Occipital lobe (tissue), 2 donors: ENCODE results near the gene FOXD2. TPM values are rescaled to one million over a fixed set of nuclear protein-coding genes. Genes with fewer than 3 reads are reported as not detected.

Experiments used
- DNase-seq: peaks from one replicate; lab custom pipeline; 2025; lab: John Stamatoyannopoulos, UW
- total RNA-seq: library from RNA; depleted of rRNA; stranded (reverse); fragments of >200 nt; gene quantifications from one replicate; pipeline ENCODE4 v1.2.3, GENCODE V29; 2014

Gene FOXD2
- 0.31 TPM for total RNA-seq

GRCh38 chr1:47437447-47438164 lies at the start of gene FOXD2:
TSS of gene FOXD2 (plus strand) at chr1:47438044. CDS start at chr1:47438136, 92 bp downstream.
- peak; percentile 52 for DNase-seq

- DNase-seq: peak; percentile 7
These were observed 49.0 kb upstream of the FOXD2 start for GRCh38 chr1:47388891-47389238.

- no peak for DNase-seq
These were observed 48.1 kb upstream of the FOXD2 start for GRCh38 chr1:47389731-47390130.

GRCh38 chr1:47390843-47391242 lies 47.0 kb upstream of the FOXD2 start:
- no peak for DNase-seq

GRCh38 chr1:47393141-47393540 lies 44.7 kb upstream of the FOXD2 start:
- no peak for DNase-seq

- DNase-seq: no peak
These were observed 42.4 kb upstream of the FOXD2 start for GRCh38 chr1:47395433-47395832.

GRCh38 chr1:47396671-47397196 lies 41.1 kb upstream of the FOXD2 start:
- no peak for DNase-seq

- no peak for DNase-seq
These were observed 38.6 kb upstream of the FOXD2 start for GRCh38 chr1:47399138-47399845.

- DNase-seq: no peak
These were observed 38.0 kb upstream of the FOXD2 start for GRCh38 chr1:47399846-47400155.

GRCh38 chr1:47401761-47402160 lies 36.1 kb upstream of the FOXD2 start:
- no peak for DNase-seq

GRCh38 chr1:47402591-47402990 lies 35.3 kb upstream of the FOXD2 start:
- no peak for DNase-seq

GRCh38 chr1:47403321-47403910 lies 34.4 kb upstream of the FOXD2 start:
- no peak for DNase-seq

- DNase-seq: no peak
These were observed 32.1 kb upstream of the FOXD2 start for GRCh38 chr1:47405697-47406096.

- no peak for DNase-seq
These were observed 30.9 kb upstream of the FOXD2 start for GRCh38 chr1:47406966-47407365.

GRCh38 chr1:47407481-47407880 lies 30.4 kb upstream of the FOXD2 start:
- no peak for DNase-seq

GRCh38 chr1:47409311-47410067 lies 28.4 kb upstream of the FOXD2 start:
- DNase-seq: no peak

GRCh38 chr1:47410068-47410455 lies 27.8 kb upstream of the FOXD2 start:
- DNase-seq: no peak

- no peak for DNase-seq
These were observed 26.4 kb upstream of the FOXD2 start for GRCh38 chr1:47411436-47411835.

- no peak for DNase-seq
These were observed 25.4 kb upstream of the FOXD2 start for GRCh38 chr1:47412437-47412836.

- no peak for DNase-seq
These were observed 22.0 kb upstream of the FOXD2 start, which contains the start of gene FOXE3 for GRCh38 chr1:47415728-47416318. TSS of gene FOXE3 (plus strand) at chr1:47416285. CDS start at chr1:47416316, 31 bp downstream.
